HepG2 (cell line): ENCODE results near the gene NET1. TPM values are rescaled to one million over a fixed set of nuclear protein-coding genes. Genes with fewer than 3 reads are reported as not detected.
A peak's percentile ranks its signal among the peaks of the same experiment; 100 is the strongest.

Experiments
- ATAC-seq: fragments of 200-7000 bp; cut with Tn5 transposase; 3 replicates; pipeline ENCODE4 v1.9.1; 2020; ENCODE audit warnings: mild to moderate bottlenecking, moderate library complexity
- BruUV-seq: library from RNA; stranded (reverse); fragments of 400-500 nt; replicated peaks from 2 replicates; lab custom pipeline; 2021; lab: Mats Ljungman, UMichigan
- CTCF ChIA-PET: fragments of 300-600 bp; formaldehyde crosslinking; extraction: SDS; loops from one replicate; lab custom pipeline; 2021; ENCODE audit warnings: low total read pairs, inconsistent platforms, low intra/inter-chr PET ratio; lab: Yijun Ruan, JAX
- POLR2A ChIA-PET: fragments of 350-600 bp; sonication (Branson Sonifier 250); formaldehyde crosslinking; loops from one replicate; lab custom pipeline; 2020; ENCODE audit warnings: antibody characterized with exemption, inconsistent platforms; lab: Yijun Ruan, JAX
- DNase-seq: peaks from one replicate; pipeline ENCODE4 v3.0.0-alpha.2; 2015; ENCODE audit warnings: low spot score
- FAIRE-seq: peaks from 3 replicates; lab custom pipeline; 2011; peaks lifted over from hg19 to GRCh38; lab: Jason Lieb, UNC
- H2AFZ ChIP-seq: one replicate; pipeline ENCODE4 v1.6.1; 2011; ENCODE audit warnings: low read length, inconsistent platforms
- H3K27ac ChIP-seq: fragments of 300-600 bp; 3 replicates; pipeline ENCODE4 v1.8.0; 2011; ENCODE audit warnings: mixed run types, mild to moderate bottlenecking, mixed read lengths, low read length, inconsistent platforms; ENCODE audit not compliant: insufficient read depth; ENCODE audit errors: extremely low read length
- H3K27me3 ChIP-seq, 2 experiments: fragments of 200-600 bp in 1 of 2; 2 replicates in 1 of 2; 3 replicates in 1 of 2; pipeline versions ENCODE4 v1.6.0 to v1.8.0; 2011; ENCODE audit warnings: low read length in 2 of 2, mild to moderate bottlenecking in 2 of 2, moderate library complexity in 2 of 2, inconsistent platforms in 1 of 2; ENCODE audit not compliant: insufficient read depth in 2 of 2, control insufficient read depth in 1 of 2
- H3K36me3 ChIP-seq, 2 experiments: fragments of 200-600 bp in 1 of 2; replicated peaks in 1 of 2; 2 replicates in 1 of 2; 3 replicates in 1 of 2; pipeline versions ENCODE4 v1.5.1 to v1.8.0; 2011; ENCODE audit warnings: low read length in 2 of 2, inconsistent platforms in 1 of 2; ENCODE audit not compliant: insufficient read depth in 2 of 2, control insufficient read depth in 1 of 2
- H3K4me1 ChIP-seq: 2 replicates; pipeline ENCODE4 v1.5.1; 2012; ENCODE audit warnings: low read length, inconsistent platforms; ENCODE audit not compliant: insufficient read depth
- H3K4me2 ChIP-seq: 2 replicates; pipeline ENCODE4 v1.6.0; 2011; ENCODE audit warnings: low read depth, low read length, inconsistent platforms
- H3K4me3 ChIP-seq, 3 experiments: fragments of 200-600 bp in 1 of 3; sonication (generic), shearing (Covaris generic) in 1 of 3; replicated peaks in 1 of 3; 2 replicates each; pipeline ENCODE4 v1.5.1; 2011 to 2016; ENCODE audit warnings: low read length in 3 of 3, inconsistent platforms in 2 of 3, low read depth in 2 of 3, mild to moderate bottlenecking in 2 of 3, control low read depth in 1 of 3, mixed read lengths in 1 of 3; ENCODE audit not compliant: insufficient read depth in 1 of 3
- H3K79me2 ChIP-seq: one replicate; pipeline ENCODE4 v1.6.1; 2011; ENCODE audit warnings: low read length, inconsistent platforms; ENCODE audit not compliant: insufficient read depth
- H3K9ac ChIP-seq: 2 replicates; pipeline ENCODE4 v1.6.0; 2011; ENCODE audit warnings: mild to moderate bottlenecking, low read depth, low read length, inconsistent platforms; ENCODE audit not compliant: insufficient read depth
- H3K9me3 ChIP-seq: 2 replicates; pipeline ENCODE4 v1.5.1; 2012; ENCODE audit warnings: mild to moderate bottlenecking, low read length
- H4K20me1 ChIP-seq: 2 replicates; pipeline ENCODE4 v1.6.0; 2011; ENCODE audit warnings: inconsistent platforms, mild to moderate bottlenecking, low read length, moderate library complexity; ENCODE audit not compliant: insufficient read depth
- DNMT1 ChIP-seq: sonication (generic); formaldehyde crosslinking; IDR thresholded peaks from 2 replicates; pipeline ENCODE4 v1.5.1; 2020; ENCODE audit warnings: mild to moderate bottlenecking, missing genetic modification reagents
- EZH2 ChIP-seq: conservative IDR thresholded peaks from 2 replicates; pipeline ENCODE4 v1.6.1; 2012; ENCODE audit warnings: mild to moderate bottlenecking, low read depth, low read length, moderate library complexity
- MBD4 ChIP-seq: IDR thresholded peaks from 2 replicates; pipeline ENCODE4 v1.6.1; 2012; ENCODE audit warnings: low read length, inconsistent platforms, borderline replicate concordance
- NFE2 ChIP-seq: sonication (generic); formaldehyde crosslinking; IDR thresholded peaks from 2 replicates; pipeline ENCODE4 v1.4.0; 2020; ENCODE audit warnings: missing genetic modification reagents
- SALL1 ChIP-seq: sonication (generic); formaldehyde crosslinking; IDR thresholded peaks from 2 replicates; pipeline ENCODE4 v1.8.0; 2022; ENCODE audit warnings: mild to moderate bottlenecking, missing genetic modification reagents
- ZNF572 ChIP-seq: sonication (generic); formaldehyde crosslinking; IDR thresholded peaks from 2 replicates; pipeline ENCODE4 v1.5.1; 2020; ENCODE audit warnings: mild to moderate bottlenecking, missing genetic modification reagents
- ZNF770 ChIP-seq: sonication (generic); formaldehyde crosslinking; IDR thresholded peaks from 2 replicates; pipeline ENCODE4 v1.5.0; 2020; ENCODE audit warnings: mild to moderate bottlenecking, missing genetic modification reagents
- ZNF891 ChIP-seq: sonication (generic); formaldehyde crosslinking; IDR thresholded peaks from 2 replicates; pipeline ENCODE4 v1.5.0; 2020; ENCODE audit warnings: mild to moderate bottlenecking, missing genetic modification reagents
- WGBS: methylation state at CpG from one replicate; pipeline ENCODE4 v1.1.6; 2017; ENCODE audit warnings: low lambda C conversion rate; 5-methylcytosine and 5-hydroxymethylcytosine counted together
- in situ Hi-C: cut with HindIII; loops from 2 replicates; pipeline ENCODE4 v1.10.0; 2017; ENCODE audit warnings: low pct_unique_long_range_greater_than_20kb; ENCODE audit not compliant: extremely low pct_ligation_motif_present
- intact Hi-C: fragments of 100-400 bp; cut with micrococcal nuclease; formaldehyde crosslinking; loops from one replicate; pipeline ENCODE4 v1.10.0; 2022; ENCODE audit not compliant: unreplicated experiment
- polyA plus RNA-seq, 8 experiments: library from polyadenylated mRNA; depleted of rRNA in 3 of 8; stranded (reverse) in 7 of 8; unstranded in 1 of 8; fragments of >200 nt; fragmentation: Illumina TruSeq in 4 of 8; extraction: Trizol in 4 of 8; gene quantifications; 2 replicates each; pipeline versions ENCODE4 v1.2.1 to v1.2.3, GENCODE V29; 2011 to 2016; ENCODE audit warnings: low read depth in 4 of 8, missing spikeins in 1 of 8, mixed read lengths in 1 of 8; ENCODE audit not compliant: insufficient read depth in 1 of 8
- total RNA-seq, 5 experiments: library from RNA; depleted of rRNA; stranded (reverse); fragments of >200 nt; fragmentation: Illumina TruSeq; extraction: Trizol; gene quantifications; 2 replicates each; pipeline ENCODE4 v1.2.3, GENCODE V29; 2016; ENCODE audit warnings: low read depth in 1 of 5

The NET1 gene
- total and polyA plus RNA-seq, 2 of the 13 experiments (the other 11 are each of a cell fraction or from before 2014, with no cell fraction given), result 48.1 to 65.8 TPM

DNA sequence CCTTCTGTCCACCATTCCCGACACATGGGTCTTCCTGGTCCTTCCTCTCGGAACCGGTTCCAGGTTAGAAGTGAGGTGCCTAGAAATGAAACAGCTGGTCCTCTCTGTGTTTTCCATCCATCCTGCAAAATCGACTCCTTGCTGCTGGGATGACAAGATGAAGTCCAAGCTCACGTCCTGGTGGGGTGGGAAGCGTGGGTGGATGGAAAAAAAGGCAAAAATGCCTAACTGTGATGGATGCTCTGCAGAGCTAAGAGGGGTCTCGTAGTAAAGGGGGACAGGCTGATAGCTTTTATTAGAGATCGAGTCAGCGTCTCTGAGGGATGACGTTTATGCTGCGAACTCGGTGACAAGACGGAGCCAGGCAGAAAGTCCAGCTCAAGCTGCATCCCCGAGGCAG lies 72.9 kb downstream of the NET1 start:
- H4K20me1 ChIP-seq, result no peaks in the 10 kb centered on the region
- TF ChIP-seq MBD4 (no peak), EZH2 (0 out of 2 replicates have a peak, but pooled peaks have one; percentile 12)
- TF ChIP-seq, all 625 proteins: peak for 1
- DNase-seq (no peak), FAIRE-seq (no peak), ATAC-seq (no peak)
- in situ Hi-C loops (no loop called here), intact Hi-C loops (no loop called here)
- peaks cover 69% of the 10 kb centered on the region for H3K4me1 ChIP-seq
- H3K79me2 ChIP-seq, result no peaks in the 10 kb centered on the region
- H3K4me3 ChIP-seq, result no peak overlapping the region
- ChIA-PET CTCF (no interaction called here), POLR2A (no interaction called here)
- H3K9me3 ChIP-seq, result no peaks in the 10 kb centered on the region
- 53% methylated on average over 14 of the region's 14 CpGs for WGBS
- no peaks in the 10 kb centered on the region for H3K36me3 ChIP-seq
- no peak overlapping the region for H2AFZ ChIP-seq
- peaks cover 2 to 36% of the 10 kb centered on the region in 2 experiments; a peak in 3 of 5 replicates for H3K27me3 ChIP-seq
- H3K27ac ChIP-seq, result no peak overlapping the region
- H3K4me2 ChIP-seq, result no peak overlapping the region
- no peak overlapping the region for H3K9ac ChIP-seq
- no TSS peak for BruUV-seq

GRCh38 chr10:5485948-5486852 lies 73.8 kb downstream of the NET1 start:
- Histone ChIP-seq H4K20me1 (no peaks in the 10 kb centered on the region), H3K4me2 (peak overlapping the region; percentile 40), H3K36me3 (no peaks in the 10 kb centered on the region), H3K27ac (no peak overlapping the region), H3K4me3 (peak overlapping the region in 1 of 3 experiments; percentile 25; a peak in 1 of 6 replicates), H3K79me2 (no peaks in the 10 kb centered on the region), H2AFZ (no peak overlapping the region), H3K4me1 (peaks cover 60% of the 10 kb centered on the region), H3K27me3 (peaks cover 2 to 36% of the 10 kb centered on the region in 2 experiments; a peak in 3 of 5 replicates), H3K9me3 (no peaks in the 10 kb centered on the region), H3K9ac (no peak overlapping the region; the same call in 1 of the 2 replicates)
- BruUV-seq, result no TSS peak
- no peak for FAIRE-seq
- POLR2A ChIA-PET, result interaction anchor here (0.8 kb wide), 1 partner anchor 63 kb away, joined by 3 read pairs; no protein-coding TSS in a partner anchor
- no peak for DNase-seq
- ATAC-seq, result peak; percentile 61
- intact Hi-C loops, result no loop called here
- in situ Hi-C loops, result no loop called here
- no peak for TF ChIP-seq DNMT1 (CRISPR knock-in tag)
- peak; percentile 15; the same call in 1 of the 2 replicates for TF ChIP-seq SALL1 (CRISPR knock-in tag)
- TF ChIP-seq ZNF770 (CRISPR knock-in tag), result no peak
- TF ChIP-seq ZNF891 (CRISPR knock-in tag), result 0 out of 2 replicates have a peak, but pooled peaks have one; percentile 19
- no peak for TF ChIP-seq ZNF572 (CRISPR knock-in tag)
- no peak for TF ChIP-seq NFE2 (CRISPR knock-in tag)
- WGBS, result 24% methylated on average over 11 of the region's 13 CpGs
- CTCF ChIA-PET, result no interaction called here
